Loucy (cell line): ENCODE measurements around the gene FGD3.

Experiments
- CTCF ChIP-seq: fragments of 200-600 bp; sonication (generic); conservative IDR thresholded peaks from 2 replicates; pipeline ENCODE4 v1.5.1; 2014; ENCODE audit warnings: mild to moderate bottlenecking, antibody characterized with exemption, low read length
- EZH2phosphoT487 ChIP-seq: fragments of 200-600 bp; IDR thresholded peaks from 2 replicates; pipeline ENCODE4 v1.6.1; 2018; ENCODE audit warnings: antibody characterized with exemption, mild to moderate bottlenecking, moderate library complexity, borderline replicate concordance

GRCh38 chr9:93038918-93039317, 91.6 kb downstream of the FGD3 start:
- TF ChIP-seq CTCF = no peak
- no peak for TF ChIP-seq EZH2phosphoT487
